PC-9 (cell line): ENCODE measurements around the gene ARL8A. TPM values are rescaled to one million over a fixed set of nuclear protein-coding genes. Genes with fewer than 3 reads are reported as not detected.

Experiments used
- BruUV-seq: library from RNA; stranded (reverse); fragments of 400-500 nt; replicated peaks from 2 replicates; lab custom pipeline; 2021; lab: Mats Ljungman, UMichigan
- CTCF ChIA-PET: fragments of 300-600 bp; sonication (Branson Sonifier 250); formaldehyde crosslinking; loops from one replicate; lab custom pipeline; 2022; ENCODE audit warnings: antibody characterized with exemption; lab: Charles Lee
- POLR2A ChIA-PET: fragments of 300-600 bp; sonication (Branson Sonifier 250); formaldehyde crosslinking; loops from one replicate; lab custom pipeline; 2022; ENCODE audit warnings: antibody characterized with exemption; ENCODE audit not compliant: unreplicated experiment; lab: Charles Lee
- DNase-seq, 2 experiments: peaks; one replicate each; pipeline versions ENCODE4 v3.0.0 to v3.0.0-alpha.2; 2015 to 2022; ENCODE audit warnings: mixed read lengths in 1 of 2
- H2AFZ ChIP-seq: fragments of 200-600 bp; sonication (generic); 2 replicates; pipeline ENCODE4 v1.8.1; 2017; ENCODE audit warnings: antibody characterized with exemption
- H3F3A ChIP-seq: fragments of 200-600 bp; sonication (generic); 2 replicates; pipeline ENCODE4 v1.8.1; 2017; ENCODE audit warnings: antibody characterized with exemption, mild to moderate bottlenecking, low read depth; ENCODE audit not compliant: insufficient read depth
- H3K27ac ChIP-seq: fragments of 200-600 bp; sonication (generic); 2 replicates; pipeline ENCODE4 v1.6.1; 2016; ENCODE audit warnings: mixed run types
- H3K27me3 ChIP-seq: fragments of 200-600 bp; sonication (generic); 2 replicates; pipeline ENCODE4 v1.6.1; 2016; ENCODE audit warnings: low read depth, mixed run types; ENCODE audit not compliant: insufficient read depth
- H3K36me3 ChIP-seq: fragments of 200-600 bp; sonication (generic); 2 replicates; pipeline ENCODE4 v1.6.1; 2016; ENCODE audit warnings: low read depth, mixed run types
- H3K4me1 ChIP-seq: fragments of 200-600 bp; sonication (generic); replicated peaks from 2 replicates; pipeline ENCODE4 v1.6.1; 2016; ENCODE audit warnings: mixed run types; ENCODE audit not compliant: insufficient read depth
- H3K4me2 ChIP-seq: fragments of 200-600 bp; sonication (generic); 2 replicates; pipeline ENCODE4 v1.6.1; 2017; ENCODE audit warnings: mixed run types
- H3K4me3 ChIP-seq: fragments of 200-600 bp; sonication (generic); 2 replicates; pipeline ENCODE4 v1.6.1; 2016; ENCODE audit warnings: mixed run types
- H3K79me2 ChIP-seq: fragments of 200-600 bp; sonication (generic); 2 replicates; pipeline ENCODE4 v1.6.1; 2017; ENCODE audit warnings: low read depth, mixed run types
- H3K9me2 ChIP-seq: fragments of 200-600 bp; sonication (generic); 2 replicates; pipeline ENCODE4 v1.8.1; 2017; ENCODE audit warnings: mild to moderate bottlenecking; ENCODE audit not compliant: insufficient read depth
- H3K9me3 ChIP-seq: fragments of 200-600 bp; sonication (generic); 2 replicates; pipeline ENCODE4 v1.8.1; 2016; ENCODE audit warnings: low read depth; ENCODE audit not compliant: insufficient read depth
- H4K20me1 ChIP-seq: fragments of 200-600 bp; sonication (generic); 2 replicates; pipeline ENCODE4 v1.8.1; 2017; ENCODE audit not compliant: insufficient read depth
- CTCF ChIP-seq: fragments of 200-600 bp; sonication (generic); conservative IDR thresholded peaks from 2 replicates; pipeline ENCODE4 v1.6.1; 2017; ENCODE audit warnings: mixed run types, antibody characterized with exemption, mild to moderate bottlenecking, moderate library complexity
- EZH2 ChIP-seq: fragments of 200-600 bp; sonication (generic); IDR thresholded peaks from 2 replicates; pipeline ENCODE4 v1.8.0; 2017; ENCODE audit warnings: antibody characterized with exemption, low read depth
- intact Hi-C: fragments of 100-400 bp; cut with micrococcal nuclease; formaldehyde crosslinking; loops from one replicate; pipeline ENCODE4 v1.10.0; 2022; ENCODE audit not compliant: unreplicated experiment
- total RNA-seq: library from RNA; stranded (reverse); gene quantifications from 2 replicates; pipeline ENCODE4 v1.2.3, GENCODE V29; 2021

Gene ARL8A
- total RNA-seq, 1 experiment from 2014 or later = 42.6 TPM

- no peak overlapping the region for H3K27ac ChIP-seq
- TF ChIP-seq CTCF (no peak), EZH2 (no peak)
- no peaks in the 10 kb centered on the region for H3K79me2 ChIP-seq
- ChIA-PET CTCF (no interaction called here), POLR2A (no interaction called here)
- no peak overlapping the region for H2AFZ ChIP-seq
- intact Hi-C loops = no loop called here
- no peaks in the 10 kb centered on the region for H3K9me3 ChIP-seq
- no peak overlapping the region for H3K4me3 ChIP-seq
- H3K27me3 ChIP-seq = no peaks in the 10 kb centered on the region
- H4K20me1 ChIP-seq = no peaks in the 10 kb centered on the region
- H3K36me3 ChIP-seq = no peaks in the 10 kb centered on the region
- H3F3A ChIP-seq = no peaks in the 10 kb centered on the region
- DNase-seq = no peak
- H3K4me1 ChIP-seq = no peaks in the 10 kb centered on the region
- BruUV-seq = no TSS peak
- H3K4me2 ChIP-seq = no peak overlapping the region
- no peaks in the 10 kb centered on the region for H3K9me2 ChIP-seq
Measured at GRCh38 chr1:202124142-202124541, 20.4 kb downstream of the ARL8A start.

GRCh38 chr1:202123336-202123813 lies 21.2 kb downstream of the ARL8A start:
- POLR2A ChIA-PET = no interaction called here
- Histone ChIP-seq H4K20me1 (no peaks in the 10 kb centered on the region), H3K9me2 (no peaks in the 10 kb centered on the region), H3K4me1 (peaks cover 5% of the 10 kb centered on the region), H3K36me3 (no peaks in the 10 kb centered on the region), H3K79me2 (no peaks in the 10 kb centered on the region), H3F3A (peaks cover 5% of the 10 kb centered on the region), H2AFZ (no peak overlapping the region), H3K27me3 (no peaks in the 10 kb centered on the region), H3K27ac (no peak overlapping the region), H3K4me2 (no peak overlapping the region), H3K9me3 (no peaks in the 10 kb centered on the region), H3K4me3 (no peak overlapping the region)
- CTCF ChIA-PET = interaction anchor here (0.6 to 0.8 kb wide), 3 partner anchors 14 to 550 kb away, joined by 3 to 4 read pairs (median 3); no protein-coding TSS in a partner anchor
- TF ChIP-seq CTCF (no peak), EZH2 (no peak)
- BruUV-seq = no TSS peak
- intact Hi-C loops = no loop called here
- DNase-seq = no peak

GRCh38 chr1:202122639-202123335 lies 21.8 kb downstream of the ARL8A start, which contains the start of gene GPR37L1:
Gene GPR37L1 (plus strand): TSS chr1:202122917. CDS start chr1:202122964, 47 bp downstream.
- no peaks in the 10 kb centered on the region for H3K9me3 ChIP-seq
- peak; percentile 51 to 65 for DNase-seq
- no peak within 1 kb of the TSS for H3K4me3 ChIP-seq
- H4K20me1 ChIP-seq = no peaks in the 10 kb centered on the region
- no peaks in the 10 kb centered on the region for H3K79me2 ChIP-seq
- no peak within 1 kb of the TSS for H3K27ac ChIP-seq
- H3K9me2 ChIP-seq = no peaks in the 10 kb centered on the region
- H3K4me1 ChIP-seq = peaks cover 11% of the 10 kb centered on the region
- intact Hi-C loops = loop anchor here (1.0 kb wide), 1 partner anchor 13 kb away; no protein-coding TSS in a partner anchor
- no peak within 1 kb of the TSS for H2AFZ ChIP-seq
- no peak for TF ChIP-seq EZH2
- TF ChIP-seq CTCF = peak; percentile 57
- POLR2A ChIA-PET = no interaction called here
- no peaks in the 10 kb centered on the region for H3K27me3 ChIP-seq
- CTCF ChIA-PET = interaction anchor here (0.6 to 0.8 kb wide), 5 partner anchors 15 to 551 kb away, joined by 3 to 13 read pairs (median 4); no protein-coding TSS in a partner anchor
- no peaks in the 10 kb centered on the region for H3K36me3 ChIP-seq
- H3F3A ChIP-seq = peaks cover 11% of the 10 kb centered on the region
- BruUV-seq = no TSS peak
- no peak within 1 kb of the TSS for H3K4me2 ChIP-seq
